OCI-LY7 (cell line): ENCODE measurements around the gene TNPO2.

Source experiments
- CTCF ChIP-seq: fragments of 200-600 bp; sonication (generic); conservative IDR thresholded peaks from 2 replicates; pipeline ENCODE4 v1.5.1; 2014; ENCODE audit warnings: mild to moderate bottlenecking, antibody characterized with exemption, low read length, moderate library complexity, mixed read lengths
- EZH2phosphoT487 ChIP-seq: fragments of 200-600 bp; sonication (generic); IDR thresholded peaks from 2 replicates; pipeline ENCODE4 v1.6.1; 2018; ENCODE audit warnings: low read depth, borderline replicate concordance, mild to moderate bottlenecking, mixed run types, antibody characterized with exemption, low read length, moderate library complexity, mixed read lengths

GRCh38 chr19:12667731-12668302 is 55.9 kb downstream of the TNPO2 start:
- no peak for TF ChIP-seq CTCF
- TF ChIP-seq EZH2phosphoT487, result no peak
